HepG2 (cell line): ENCODE results near the gene SARNP. TPM values are rescaled to one million over a fixed set of nuclear protein-coding genes. Genes with fewer than 3 reads are reported as not detected.
A peak's percentile ranks its signal among the peaks of the same experiment; 100 is the strongest.

Experiments
- ATAC-seq: fragments of 200-7000 bp; cut with Tn5 transposase; 3 replicates; pipeline ENCODE4 v1.9.1; 2020; ENCODE audit warnings: mild to moderate bottlenecking, moderate library complexity
- BruUV-seq: library from RNA; stranded (reverse); fragments of 400-500 nt; replicated peaks from 2 replicates; lab custom pipeline; 2021; lab: Mats Ljungman, UMichigan
- CTCF ChIA-PET: fragments of 300-600 bp; formaldehyde crosslinking; extraction: SDS; loops from one replicate; lab custom pipeline; 2021; ENCODE audit warnings: low total read pairs, inconsistent platforms, low intra/inter-chr PET ratio; lab: Yijun Ruan, JAX
- POLR2A ChIA-PET: fragments of 350-600 bp; sonication (Branson Sonifier 250); formaldehyde crosslinking; loops from one replicate; lab custom pipeline; 2020; ENCODE audit warnings: antibody characterized with exemption, inconsistent platforms; lab: Yijun Ruan, JAX
- DNase-seq: peaks from one replicate; pipeline ENCODE4 v3.0.0-alpha.2; 2015; ENCODE audit warnings: low spot score
- FAIRE-seq: peaks from 3 replicates; lab custom pipeline; 2011; peaks lifted over from hg19 to GRCh38; lab: Jason Lieb, UNC
- H2AFZ ChIP-seq: one replicate; pipeline ENCODE4 v1.6.1; 2011; ENCODE audit warnings: low read length, inconsistent platforms
- H3K27ac ChIP-seq: fragments of 300-600 bp; 3 replicates; pipeline ENCODE4 v1.8.0; 2011; ENCODE audit warnings: mixed run types, mild to moderate bottlenecking, mixed read lengths, low read length, inconsistent platforms; ENCODE audit not compliant: insufficient read depth; ENCODE audit errors: extremely low read length
- H3K27me3 ChIP-seq, 2 experiments: fragments of 200-600 bp in 1 of 2; 2 replicates in 1 of 2; 3 replicates in 1 of 2; pipeline versions ENCODE4 v1.6.0 to v1.8.0; 2011; ENCODE audit warnings: low read length in 2 of 2, mild to moderate bottlenecking in 2 of 2, moderate library complexity in 2 of 2, inconsistent platforms in 1 of 2; ENCODE audit not compliant: insufficient read depth in 2 of 2, control insufficient read depth in 1 of 2
- H3K36me3 ChIP-seq, 2 experiments: fragments of 200-600 bp in 1 of 2; replicated peaks in 1 of 2; 2 replicates in 1 of 2; 3 replicates in 1 of 2; pipeline versions ENCODE4 v1.5.1 to v1.8.0; 2011; ENCODE audit warnings: low read length in 2 of 2, inconsistent platforms in 1 of 2; ENCODE audit not compliant: insufficient read depth in 2 of 2, control insufficient read depth in 1 of 2
- H3K4me1 ChIP-seq: 2 replicates; pipeline ENCODE4 v1.5.1; 2012; ENCODE audit warnings: low read length, inconsistent platforms; ENCODE audit not compliant: insufficient read depth
- H3K4me2 ChIP-seq: 2 replicates; pipeline ENCODE4 v1.6.0; 2011; ENCODE audit warnings: low read depth, low read length, inconsistent platforms
- H3K4me3 ChIP-seq, 3 experiments: fragments of 200-600 bp in 1 of 3; sonication (generic), shearing (Covaris generic) in 1 of 3; replicated peaks in 1 of 3; 2 replicates each; pipeline ENCODE4 v1.5.1; 2011 to 2016; ENCODE audit warnings: low read length in 3 of 3, inconsistent platforms in 2 of 3, low read depth in 2 of 3, mild to moderate bottlenecking in 2 of 3, control low read depth in 1 of 3, mixed read lengths in 1 of 3; ENCODE audit not compliant: insufficient read depth in 1 of 3
- H3K79me2 ChIP-seq: one replicate; pipeline ENCODE4 v1.6.1; 2011; ENCODE audit warnings: low read length, inconsistent platforms; ENCODE audit not compliant: insufficient read depth
- H3K9ac ChIP-seq: 2 replicates; pipeline ENCODE4 v1.6.0; 2011; ENCODE audit warnings: mild to moderate bottlenecking, low read depth, low read length, inconsistent platforms; ENCODE audit not compliant: insufficient read depth
- H3K9me3 ChIP-seq: 2 replicates; pipeline ENCODE4 v1.5.1; 2012; ENCODE audit warnings: mild to moderate bottlenecking, low read length
- H4K20me1 ChIP-seq: 2 replicates; pipeline ENCODE4 v1.6.0; 2011; ENCODE audit warnings: inconsistent platforms, mild to moderate bottlenecking, low read length, moderate library complexity; ENCODE audit not compliant: insufficient read depth
- AHR ChIP-seq: IDR thresholded peaks from 2 replicates; pipeline ENCODE4 v1.6.1; 2018; ENCODE audit warnings: missing genetic modification reagents, missing compliant biosample characterization
- CEBPB ChIP-seq: IDR thresholded peaks from 2 replicates; pipeline ENCODE4 v1.6.1; 2011; ENCODE audit warnings: low read depth, low read length, improper control_type of control experiment, borderline replicate concordance
- CEBPG ChIP-seq: IDR thresholded peaks from 2 replicates; pipeline ENCODE4 v1.6.1; 2016
- ETV5 ChIP-seq: IDR thresholded peaks from 2 replicates; pipeline ENCODE4 v1.6.1; 2018; ENCODE audit warnings: missing biosample characterization, missing genetic modification reagents, inconsistent platforms, borderline replicate concordance
- FOSL2 ChIP-seq: sonication (generic); formaldehyde crosslinking; IDR thresholded peaks from 2 replicates; pipeline ENCODE4 v1.4.0; 2020; ENCODE audit warnings: missing genetic modification reagents
- TEAD3 ChIP-seq: optimal IDR thresholded peaks from 2 replicates; pipeline ENCODE3; 2016; ENCODE audit warnings: borderline replicate concordance
- ZNF142 ChIP-seq: sonication (generic); formaldehyde crosslinking; IDR thresholded peaks from 2 replicates; pipeline ENCODE4 v1.4.0; 2020; ENCODE audit warnings: missing genetic modification reagents
- ZNF598 ChIP-seq: sonication (generic); formaldehyde crosslinking; IDR thresholded peaks from 2 replicates; pipeline ENCODE4 v1.5.1; 2020; ENCODE audit warnings: mild to moderate bottlenecking, missing genetic modification reagents, borderline replicate concordance
- WGBS: methylation state at CpG from one replicate; pipeline ENCODE4 v1.1.6; 2017; ENCODE audit warnings: low lambda C conversion rate; 5-methylcytosine and 5-hydroxymethylcytosine counted together
- in situ Hi-C: cut with HindIII; loops from 2 replicates; pipeline ENCODE4 v1.10.0; 2017; ENCODE audit warnings: low pct_unique_long_range_greater_than_20kb; ENCODE audit not compliant: extremely low pct_ligation_motif_present
- intact Hi-C: fragments of 100-400 bp; cut with micrococcal nuclease; formaldehyde crosslinking; loops from one replicate; pipeline ENCODE4 v1.10.0; 2022; ENCODE audit not compliant: unreplicated experiment
- polyA plus RNA-seq, 8 experiments: library from polyadenylated mRNA; depleted of rRNA in 3 of 8; stranded (reverse) in 7 of 8; unstranded in 1 of 8; fragments of >200 nt; fragmentation: Illumina TruSeq in 4 of 8; extraction: Trizol in 4 of 8; gene quantifications; 2 replicates each; pipeline versions ENCODE4 v1.2.1 to v1.2.3, GENCODE V29; 2011 to 2016; ENCODE audit warnings: low read depth in 4 of 8, missing spikeins in 1 of 8, mixed read lengths in 1 of 8; ENCODE audit not compliant: insufficient read depth in 1 of 8
- total RNA-seq, 5 experiments: library from RNA; depleted of rRNA; stranded (reverse); fragments of >200 nt; fragmentation: Illumina TruSeq; extraction: Trizol; gene quantifications; 2 replicates each; pipeline ENCODE4 v1.2.3, GENCODE V29; 2016; ENCODE audit warnings: low read depth in 1 of 5
- TF ChIP-seq, protein P1 (sequence below): sonication (generic); formaldehyde crosslinking; IDR thresholded peaks from 2 replicates; pipeline ENCODE4 v1.8.0; 2022; ENCODE audit warnings: mild to moderate bottlenecking, missing genetic modification reagents, borderline replicate concordance
- TF ChIP-seq, protein P2 (sequence below): sonication (generic); formaldehyde crosslinking; IDR thresholded peaks from 2 replicates; pipeline ENCODE4 v1.4.0; 2020; ENCODE audit warnings: missing genetic modification reagents
- TF ChIP-seq, protein P3 (sequence below): sonication (generic); IDR thresholded peaks from 2 replicates; pipeline ENCODE4 v1.6.1; 2016; ENCODE audit warnings: low read depth, borderline replicate concordance

The SARNP gene
- total and polyA plus RNA-seq, 2 of the 13 experiments (the other 11 are each of a cell fraction or from before 2014, with no cell fraction given), result 59.0 to 95.4 TPM

GRCh38 chr12:55843431-55843830 lies 25.9 kb upstream of the SARNP start (continued):
- TF ChIP-seq, protein P1, sequence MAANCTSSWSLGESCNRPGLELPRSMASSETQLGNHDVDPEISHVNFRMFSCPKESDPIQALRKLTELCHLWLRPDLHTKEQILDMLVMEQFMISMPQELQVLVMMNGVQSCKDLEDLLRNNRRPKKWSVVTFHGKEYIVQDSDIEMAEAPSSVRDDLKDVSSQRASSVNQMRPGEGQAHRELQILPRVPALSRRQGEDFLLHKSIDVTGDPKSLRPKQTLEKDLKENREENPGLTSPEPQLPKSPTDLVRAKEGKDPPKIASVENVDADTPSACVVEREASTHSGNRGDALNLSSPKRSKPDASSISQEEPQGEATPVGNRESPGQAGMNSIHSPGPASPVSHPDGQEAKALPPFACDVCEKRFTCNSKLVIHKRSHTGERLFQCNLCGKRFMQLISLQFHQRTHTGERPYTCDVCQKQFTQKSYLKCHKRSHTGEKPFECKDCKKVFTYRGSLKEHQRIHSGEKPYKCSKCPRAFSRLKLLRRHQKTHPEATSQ (CRISPR knock-in tag), result no peak

- Histone ChIP-seq H3K9ac (no peak within 1 kb of the TSS), H3K4me3 (peak within 1 kb of the TSS in 1 of 3 experiments; percentile 32; a peak in 2 of 6 replicates), H3K4me1 (peaks cover 24% of the 10 kb centered on the region), H3K79me2 (no peaks in the 10 kb centered on the region), H4K20me1 (no peaks in the 10 kb centered on the region), H3K27me3 (peaks cover under 1 to 14% of the 10 kb centered on the region in 2 experiments; a peak in 3 of 5 replicates), H3K4me2 (peak within 1 kb of the TSS; percentile 69), H3K27ac (no peak within 1 kb of the TSS), H3K9me3 (no peaks in the 10 kb centered on the region), H3K36me3 (no peaks in the 10 kb centered on the region), H2AFZ (no peak within 1 kb of the TSS)
- ChIA-PET POLR2A (interaction anchor here (0.7 to 2.6 kb wide), 2 partner anchors 13 to 25 kb away, joined by 3 to 22 read pairs; partner anchors contain the start of genes DNAJC14, ORMDL2 and SARNP), CTCF (no interaction called here)
- WGBS, result 43% methylated on average over 4 of the region's 10 CpGs
- intact Hi-C loops (no loop called here), in situ Hi-C loops (no loop called here)
- DNase-seq (peak; percentile 46), FAIRE-seq (peak; percentile 37), ATAC-seq (peak; percentile 68)
- no TSS peak for BruUV-seq
- TF ChIP-seq, protein P2, sequence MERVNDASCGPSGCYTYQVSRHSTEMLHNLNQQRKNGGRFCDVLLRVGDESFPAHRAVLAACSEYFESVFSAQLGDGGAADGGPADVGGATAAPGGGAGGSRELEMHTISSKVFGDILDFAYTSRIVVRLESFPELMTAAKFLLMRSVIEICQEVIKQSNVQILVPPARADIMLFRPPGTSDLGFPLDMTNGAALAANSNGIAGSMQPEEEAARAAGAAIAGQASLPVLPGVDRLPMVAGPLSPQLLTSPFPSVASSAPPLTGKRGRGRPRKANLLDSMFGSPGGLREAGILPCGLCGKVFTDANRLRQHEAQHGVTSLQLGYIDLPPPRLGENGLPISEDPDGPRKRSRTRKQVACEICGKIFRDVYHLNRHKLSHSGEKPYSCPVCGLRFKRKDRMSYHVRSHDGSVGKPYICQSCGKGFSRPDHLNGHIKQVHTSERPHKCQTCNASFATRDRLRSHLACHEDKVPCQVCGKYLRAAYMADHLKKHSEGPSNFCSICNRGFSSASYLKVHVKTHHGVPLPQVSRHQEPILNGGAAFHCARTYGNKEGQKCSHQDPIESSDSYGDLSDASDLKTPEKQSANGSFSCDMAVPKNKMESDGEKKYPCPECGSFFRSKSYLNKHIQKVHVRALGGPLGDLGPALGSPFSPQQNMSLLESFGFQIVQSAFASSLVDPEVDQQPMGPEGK (CRISPR knock-in tag), result 0 out of 2 replicates have a peak, but pooled peaks have one; percentile 22
- TF ChIP-seq TEAD3 (CRISPR knock-in tag), result peak; percentile 33
- peak; percentile 86 for TF ChIP-seq CEBPG (CRISPR knock-in tag)
- TF ChIP-seq ZNF142 (CRISPR knock-in tag), result no peak
- TF ChIP-seq FOSL2, result peak; percentile 94
- TF ChIP-seq CEBPB, result peak; percentile 88
- TF ChIP-seq AHR, result no peak
- TF ChIP-seq, protein P3, sequence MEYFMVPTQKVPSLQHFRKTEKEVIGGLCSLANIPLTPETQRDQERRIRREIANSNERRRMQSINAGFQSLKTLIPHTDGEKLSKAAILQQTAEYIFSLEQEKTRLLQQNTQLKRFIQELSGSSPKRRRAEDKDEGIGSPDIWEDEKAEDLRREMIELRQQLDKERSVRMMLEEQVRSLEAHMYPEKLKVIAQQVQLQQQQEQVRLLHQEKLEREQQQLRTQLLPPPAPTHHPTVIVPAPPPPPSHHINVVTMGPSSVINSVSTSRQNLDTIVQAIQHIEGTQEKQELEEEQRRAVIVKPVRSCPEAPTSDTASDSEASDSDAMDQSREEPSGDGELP, result 0 out of 2 replicates have a peak, but pooled peaks have one; percentile 23
- no peak for TF ChIP-seq ZNF598
- TF ChIP-seq ETV5, result peak; percentile 71; the same call in 1 of the 2 replicates
These were observed 25.3 kb upstream of the SARNP start, which contains the start of gene MMP19 for GRCh38 chr12:55842681-55843429. MMP19 (minus strand) TSS chr12:55842936; CDS start chr12:55842830, 106 bp downstream.
